H7 (cell line): ENCODE measurements around the gene OSR1. TPM values are rescaled to one million over a fixed set of nuclear protein-coding genes. Genes with fewer than 3 reads are reported as not detected.
"Not testable (repeated sequence)": the region's sequence is repeated elsewhere in the genome, so short reads cannot be mapped to it uniquely, and the experiment has no call there.

Experiments used
- DNase-seq: peaks from one replicate; pipeline ENCODE4 v3.0.0; 2012
- H3K27me3 ChIP-seq: 2 replicates; pipeline ENCODE4 v1.6.0; 2011; ENCODE audit warnings: mild to moderate bottlenecking, low read length; ENCODE audit not compliant: control insufficient read depth, insufficient read depth
- H3K36me3 ChIP-seq: replicated peaks from 2 replicates; pipeline ENCODE4 v1.5.1; 2011; ENCODE audit warnings: low read length; ENCODE audit not compliant: control insufficient read depth, insufficient read depth
- H3K4me3 ChIP-seq: 2 replicates; pipeline ENCODE4 v1.5.1; 2011; ENCODE audit warnings: low read depth, mild to moderate bottlenecking, control low read depth, low read length, moderate library complexity; ENCODE audit not compliant: insufficient read depth
- total RNA-seq: library from RNA; depleted of rRNA; stranded (reverse); fragments of >200 nt; shearing (Covaris generic); gene quantifications from 2 replicates; pipeline ENCODE4 v1.2.3, GENCODE V29; 2014

OSR1 gene
- total RNA-seq, 1 experiment from 2014 or later, result not detected

DNA sequence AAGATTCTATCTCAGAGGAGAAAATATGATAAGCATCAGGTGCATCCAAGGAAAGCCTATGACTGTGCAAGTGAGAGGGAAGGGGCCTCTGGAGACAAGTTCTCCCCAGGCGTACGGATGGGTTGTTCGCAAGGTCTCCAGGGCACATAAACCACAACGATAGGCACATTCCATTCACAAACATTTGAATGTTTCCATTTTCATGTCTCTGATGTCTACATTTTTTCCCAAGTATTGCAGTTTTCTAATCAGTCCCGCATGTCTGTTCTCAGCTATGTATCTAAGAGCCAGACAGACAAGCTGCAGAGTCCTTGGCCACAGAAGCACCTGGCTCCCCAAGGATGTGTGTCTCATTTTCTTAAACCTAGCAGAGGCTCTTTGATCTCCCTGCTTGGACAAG is 28.0 kb downstream of the OSR1 start:
- Histone ChIP-seq H3K36me3 (no peaks in the 10 kb centered on the region), H3K4me3 (no peak overlapping the region), H3K27me3 (no peaks in the 10 kb centered on the region)
- no peak for DNase-seq

DNA sequence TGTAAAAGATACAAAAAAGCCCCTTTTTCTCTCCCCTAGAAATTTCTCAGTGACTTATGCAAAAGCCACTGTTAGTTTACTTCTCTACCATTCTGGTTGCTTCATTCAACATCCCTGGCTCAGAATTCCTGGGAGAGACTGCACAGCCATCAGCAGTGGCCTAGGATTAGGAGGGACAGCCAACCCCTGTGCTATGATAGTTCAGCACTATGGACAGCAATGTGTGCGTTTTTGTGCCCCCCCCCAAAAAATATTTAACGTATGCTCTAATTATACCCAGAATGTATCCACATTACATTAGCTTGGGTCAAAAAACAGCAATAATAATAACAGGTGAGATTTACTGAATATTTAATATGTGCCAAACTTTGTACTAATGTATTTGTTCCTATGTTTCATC is 29.0 kb downstream of the OSR1 start:
- no peak for DNase-seq
- no peaks in the 10 kb centered on the region for H3K27me3 ChIP-seq
- H3K36me3 ChIP-seq, result no peaks in the 10 kb centered on the region
- H3K4me3 ChIP-seq, result no peak overlapping the region

DNA sequence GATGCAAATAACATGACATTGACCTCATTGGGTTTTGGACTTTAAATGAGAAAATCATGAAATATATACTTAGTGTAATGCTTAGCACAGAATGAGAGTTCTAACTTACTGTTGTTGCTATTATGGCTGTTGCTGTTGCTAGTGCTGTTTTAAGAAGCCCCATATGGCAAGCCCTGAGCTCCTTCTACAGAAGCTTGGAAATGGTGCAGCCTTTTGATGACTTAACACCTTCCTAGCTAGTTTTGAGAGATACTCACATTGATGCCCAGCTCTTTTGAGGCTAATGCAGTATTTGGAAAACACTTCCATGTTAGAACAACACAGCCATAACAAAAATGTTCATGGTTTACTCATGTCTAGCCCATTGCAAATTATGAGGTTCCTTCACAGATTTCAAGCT is 30.9 kb downstream of the OSR1 start:
- Histone ChIP-seq H3K27me3 (no peaks in the 10 kb centered on the region), H3K4me3 (no peak overlapping the region)
- DNase-seq, result no peak

DNA sequence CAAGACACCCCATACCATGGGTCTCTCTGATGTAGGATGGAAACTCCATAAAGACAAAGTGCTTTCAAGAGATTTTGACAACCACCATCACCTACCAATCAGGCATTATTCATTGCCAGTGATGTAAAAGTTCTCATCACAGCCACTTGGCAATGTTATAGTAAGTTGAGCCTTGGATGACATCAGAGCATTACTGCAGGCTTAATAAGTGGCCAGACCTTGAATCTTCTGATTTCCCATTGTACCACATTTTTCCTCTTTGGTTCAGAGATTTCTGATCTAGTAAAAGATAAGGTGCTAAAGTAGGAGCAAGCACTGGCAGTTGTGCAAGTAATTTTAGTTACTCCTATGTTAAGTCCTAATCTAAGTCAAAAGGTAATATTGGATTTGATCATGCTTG is 36.5 kb downstream of the OSR1 start:
- no peaks in the 10 kb centered on the region for H3K27me3 ChIP-seq
- H3K36me3 ChIP-seq, result no peaks in the 10 kb centered on the region
- no peak for DNase-seq
- no peak overlapping the region for H3K4me3 ChIP-seq

More for the DNA sequence above, 30.9 kb downstream of the OSR1 start:
- no peaks in the 10 kb centered on the region for H3K36me3 ChIP-seq

GRCh38 chr2:19320813-19321212 is 37.6 kb downstream of the OSR1 start:
- no peak for DNase-seq

DNA sequence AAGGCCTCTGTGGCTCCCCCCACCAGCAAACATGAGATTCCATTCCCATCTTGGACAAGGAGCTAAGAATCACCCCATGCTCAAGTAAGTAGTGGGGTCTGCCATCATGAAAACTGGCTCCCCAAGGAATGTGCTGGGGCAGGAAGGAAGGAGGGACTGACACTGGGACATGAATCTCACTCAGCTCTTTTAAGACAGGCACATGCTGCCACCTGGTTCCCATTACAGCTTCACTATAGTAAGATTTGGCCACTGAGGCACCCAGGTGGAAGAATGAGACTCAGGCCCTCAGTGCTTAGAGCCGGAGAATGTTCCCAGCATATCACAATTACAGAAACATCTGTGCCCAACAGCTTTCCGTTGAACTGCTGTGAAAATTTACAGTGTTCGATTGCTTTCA is 38.7 kb downstream of the OSR1 start:
- H3K27me3 ChIP-seq, result no peaks in the 10 kb centered on the region
- no peak for DNase-seq

More at GRCh38 chr2:19320813-19321212, 37.6 kb downstream of the OSR1 start:
- Histone ChIP-seq H3K4me3 (no peak overlapping the region), H3K36me3 (no peaks in the 10 kb centered on the region), H3K27me3 (no peaks in the 10 kb centered on the region)

DNA sequence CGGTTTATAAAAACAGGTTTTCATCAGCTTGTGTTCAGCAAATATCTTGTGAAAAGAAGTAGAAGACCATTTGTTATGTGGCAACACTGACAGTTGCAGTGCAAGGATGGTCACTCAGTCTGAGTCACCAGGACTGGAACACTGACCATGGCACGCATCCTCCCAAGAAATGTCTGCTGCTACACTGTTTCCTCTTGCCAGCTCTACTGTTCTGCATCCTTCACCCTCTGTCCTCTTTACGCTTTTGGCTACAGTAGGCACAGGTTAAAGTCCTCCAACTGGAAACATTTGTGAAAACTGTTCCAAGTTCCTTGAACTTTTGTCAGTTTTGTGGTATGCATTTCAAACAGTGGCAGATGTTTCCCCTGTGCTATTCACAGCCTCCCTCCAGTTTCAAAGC is 39.4 kb downstream of the OSR1 start:
- no peak overlapping the region for H3K4me3 ChIP-seq
- H3K36me3 ChIP-seq, result no peaks in the 10 kb centered on the region
- DNase-seq, result no peak
- no peaks in the 10 kb centered on the region for H3K27me3 ChIP-seq

More for the DNA sequence above, 38.7 kb downstream of the OSR1 start:
- H3K4me3 ChIP-seq, result no peak overlapping the region
- H3K36me3 ChIP-seq, result no peaks in the 10 kb centered on the region

DNA sequence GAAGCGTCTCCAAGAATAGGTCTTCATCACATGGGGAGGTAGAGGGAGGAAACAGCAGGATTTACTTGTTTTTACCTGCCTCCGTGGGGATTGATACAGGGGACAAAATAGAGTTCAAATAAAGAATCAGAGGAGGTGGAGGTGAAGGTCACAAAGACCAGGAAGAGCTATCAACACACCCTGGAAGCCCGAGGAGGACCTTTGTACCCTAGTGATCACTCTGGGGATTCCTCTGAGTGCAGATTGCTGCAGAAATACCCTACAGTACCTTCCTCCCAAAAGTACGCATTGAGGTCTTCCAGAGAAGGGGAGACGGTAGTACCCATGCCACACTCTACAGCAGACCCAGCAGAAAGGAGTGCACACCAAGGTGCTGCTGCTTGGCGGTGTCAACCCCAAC is 44.9 kb downstream of the OSR1 start:
- no peaks in the 10 kb centered on the region for H3K36me3 ChIP-seq
- no peak overlapping the region for H3K4me3 ChIP-seq
- DNase-seq, result no peak
- no peaks in the 10 kb centered on the region for H3K27me3 ChIP-seq

GRCh38 chr2:19312949-19313348 is 45.5 kb downstream of the OSR1 start:
- Histone ChIP-seq H3K27me3 (no peaks in the 10 kb centered on the region), H3K36me3 (no peaks in the 10 kb centered on the region), H3K4me3 (no peak overlapping the region)
- DNase-seq, result peak; percentile 36

DNA sequence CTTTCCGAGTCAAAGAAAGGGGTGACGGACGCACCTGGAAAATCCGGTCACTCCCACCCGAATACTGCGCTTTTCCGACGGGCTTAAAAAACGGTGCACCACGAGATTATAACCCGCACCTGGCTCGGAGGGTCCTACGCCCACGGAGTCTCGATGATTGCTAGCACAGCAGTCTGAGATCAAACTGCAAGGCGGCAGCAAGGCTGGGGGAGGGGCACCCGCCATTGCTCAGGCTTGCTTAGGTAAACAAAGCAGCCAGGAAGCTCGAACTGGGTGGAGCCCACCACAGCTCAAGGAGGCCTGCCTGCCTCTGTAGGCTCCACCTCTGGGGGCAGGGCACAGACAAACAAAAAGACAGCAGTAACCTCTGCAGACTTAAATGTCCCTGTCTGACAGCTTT is 52.4 kb downstream of the OSR1 start:
- not testable (repeated sequence) for DNase-seq, H3K27me3 ChIP-seq, H3K36me3 ChIP-seq
- peak overlapping the region; percentile 17; the same call in 1 of the 2 replicates for H3K4me3 ChIP-seq

- H3K4me3 ChIP-seq, result peak overlapping the region; percentile 17; the same call in 1 of the 2 replicates
- not testable (repeated sequence) for H3K36me3 ChIP-seq, DNase-seq, H3K27me3 ChIP-seq
Observed at GRCh38 chr2:19305400-19306055, 52.9 kb downstream of the OSR1 start.

- no peak for DNase-seq
- no peaks in the 10 kb centered on the region for H3K36me3 ChIP-seq
- H3K4me3 ChIP-seq, result no peak overlapping the region
Observed at GRCh38 chr2:19301706-19302105, 56.7 kb downstream of the OSR1 start.

More at GRCh38 chr2:19301706-19302105, 56.7 kb downstream of the OSR1 start:
- no peaks in the 10 kb centered on the region for H3K27me3 ChIP-seq
